ENCODE measurements around the gene TAPBPL. TPM values are rescaled to one million over a fixed set of nuclear protein-coding genes. Genes with fewer than 3 reads are reported as not detected.

TAPBPL gene
- polyA plus RNA-seq, 1 donor (not counting 4 experiments of a cell fraction or from before 2014, with no cell fraction given), result 4.8 TPM

GRCh38 chr12:6463858-6464257 lies 12.0 kb downstream of the TAPBPL start:
- H3K9me3 ChIP-seq (ENCODE audit: control insufficient read depth, low read depth, low read length), result no peaks in the 10 kb centered on the region
- no peak for TF ChIP-seq CTCF (optimal IDR thresholded peaks at IDR 0.05 in 1 of 3, IDR thresholded peaks at IDR 0.05 in 1 of 3, conservative IDR thresholded peaks at IDR 0.05 in 1 of 3; ENCODE audit: extremely low read depth in 1 of 3, insufficient read depth in 2 of 3, low read length in 3 of 3)
- no peak for TF ChIP-seq EZH2 (IDR thresholded peaks at IDR 0.05; ENCODE audit: low read length)
- H3K9me1 ChIP-seq (ENCODE audit: control insufficient read depth, extremely low read depth, insufficient read depth, low read length), result no peaks in the 10 kb centered on the region
- no peak overlapping the region for H3K9ac ChIP-seq (ENCODE audit: control insufficient read depth, extremely low read depth, insufficient read depth, low read length)
- no peaks in the 10 kb centered on the region for H3K27me3 ChIP-seq (ENCODE audit: control insufficient read depth, extremely low read depth, insufficient read depth, low read length)
- no peak overlapping the region for H3K4me2 ChIP-seq (ENCODE audit: control insufficient read depth, extremely low read depth, insufficient read depth, low read depth, low read length)
- no peaks in the 10 kb centered on the region for H3K79me2 ChIP-seq (ENCODE audit: control insufficient read depth, insufficient read depth, low read length)
- DNase-seq (ENCODE audit: low read depth, low spot score) (no peak), FAIRE-seq (no peak)
- no peak overlapping the region for H2AFZ ChIP-seq (ENCODE audit: control insufficient read depth, low read length)
- no peak overlapping the region for H3K4me3 ChIP-seq (ENCODE audit: control insufficient read depth in 2 of 3, extremely low read depth in 1 of 3, insufficient read depth in 2 of 3, low read depth in 1 of 3, low read length in 3 of 3)
- peaks cover 4% of the 10 kb centered on the region for H3K4me1 ChIP-seq (ENCODE audit: control insufficient read depth, extremely low read depth, insufficient read depth, low read length)
- peaks cover 13 to 23% of the 10 kb centered on the region in 2 experiments for H3K36me3 ChIP-seq (ENCODE audit: control insufficient read depth in 2 of 2, extremely low read depth in 1 of 2, insufficient read depth in 2 of 2, low read length in 2 of 2)
- dilution Hi-C loops (cut with MboI; ENCODE audit: extremely low pct_ligation_motif_present, low sequenced_read_pairs), result no loop called here
- no peak overlapping the region for H3K27ac ChIP-seq (ENCODE audit: control insufficient read depth, insufficient read depth, low read length)
- H4K20me1 ChIP-seq (ENCODE audit: control insufficient read depth, extremely low read depth, insufficient read depth, low read length), result no peaks in the 10 kb centered on the region

GRCh38 chr12:6464531-6464930 lies 12.7 kb downstream of the TAPBPL start:
- H3K36me3 ChIP-seq (ENCODE audit: control insufficient read depth in 2 of 2, extremely low read depth in 1 of 2, insufficient read depth in 2 of 2, low read length in 2 of 2), result peaks cover 12 to 20% of the 10 kb centered on the region in 2 experiments
- H3K4me3 ChIP-seq (ENCODE audit: control insufficient read depth in 2 of 3, extremely low read depth in 1 of 3, insufficient read depth in 2 of 3, low read depth in 1 of 3, low read length in 3 of 3), result no peak overlapping the region
- no peaks in the 10 kb centered on the region for H3K27me3 ChIP-seq (ENCODE audit: control insufficient read depth, extremely low read depth, insufficient read depth, low read length)
- H3K79me2 ChIP-seq (ENCODE audit: control insufficient read depth, insufficient read depth, low read length), result no peaks in the 10 kb centered on the region
- no peaks in the 10 kb centered on the region for H3K9me3 ChIP-seq (ENCODE audit: control insufficient read depth, low read depth, low read length)
- dilution Hi-C loops (cut with MboI; ENCODE audit: extremely low pct_ligation_motif_present, low sequenced_read_pairs), result no loop called here
- H3K9ac ChIP-seq (ENCODE audit: control insufficient read depth, extremely low read depth, insufficient read depth, low read length), result no peak overlapping the region
- DNase-seq (ENCODE audit: low read depth, low spot score) (no peak), FAIRE-seq (no peak)
- no peak overlapping the region for H3K27ac ChIP-seq (ENCODE audit: control insufficient read depth, insufficient read depth, low read length)
- H3K4me1 ChIP-seq (ENCODE audit: control insufficient read depth, extremely low read depth, insufficient read depth, low read length), result peaks cover 10% of the 10 kb centered on the region
- no peaks in the 10 kb centered on the region for H4K20me1 ChIP-seq (ENCODE audit: control insufficient read depth, extremely low read depth, insufficient read depth, low read length)
- H3K9me1 ChIP-seq (ENCODE audit: control insufficient read depth, extremely low read depth, insufficient read depth, low read length), result no peaks in the 10 kb centered on the region
- no peak overlapping the region for H3K4me2 ChIP-seq (ENCODE audit: control insufficient read depth, extremely low read depth, insufficient read depth, low read depth, low read length)
- H2AFZ ChIP-seq (ENCODE audit: control insufficient read depth, low read length), result no peak overlapping the region
- TF ChIP-seq EZH2 (IDR thresholded peaks at IDR 0.05; ENCODE audit: low read length), result no peak
- TF ChIP-seq CTCF (optimal IDR thresholded peaks at IDR 0.05 in 1 of 3, IDR thresholded peaks at IDR 0.05 in 1 of 3, conservative IDR thresholded peaks at IDR 0.05 in 1 of 3; ENCODE audit: extremely low read depth in 1 of 3, insufficient read depth in 2 of 3, low read length in 3 of 3), result no peak
